ENCODE data around the gene ATXN1. TPM values are rescaled to one million over a fixed set of nuclear protein-coding genes. Genes with fewer than 3 reads are reported as not detected.
A peak's percentile ranks its signal among the peaks of the same experiment; 100 is the strongest.
"Not testable (repeated sequence)": the region's sequence is repeated elsewhere in the genome, so short reads cannot be mapped to it uniquely, and the experiment has no call there.

Gene ATXN1
- total RNA-seq, 2 donors from 2014 or later = 41.0 to 115 TPM

DNA sequence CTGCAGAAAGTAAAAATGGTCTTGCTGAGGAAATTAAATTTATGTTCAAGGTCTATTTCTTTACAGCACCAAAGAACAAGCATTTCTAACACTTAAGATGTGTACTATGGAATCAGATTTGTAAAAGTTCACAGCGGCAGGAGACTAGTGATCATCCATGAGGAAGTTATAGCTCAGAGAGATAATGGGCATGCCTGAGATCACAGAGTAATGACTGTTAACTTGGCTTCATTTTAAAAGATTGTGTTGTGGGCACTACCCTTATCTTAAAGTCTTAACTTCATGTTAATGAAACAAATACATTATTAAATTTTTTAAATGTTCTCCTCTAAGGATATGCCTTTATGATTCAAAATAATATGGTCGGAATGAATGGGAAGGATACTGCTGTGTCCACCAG lies 354.3 kb downstream of the ATXN1 start:
- Mint-ChIP-seq H3K27me3 (no peaks in the 10 kb centered on the region), H3K36me3 (ENCODE audit: low read depth) (peaks cover 40% of the 10 kb centered on the region), H3K27ac (no peak overlapping the region), H3K9me3 (no peaks in the 10 kb centered on the region), H3K4me1 (peaks cover 30% of the 10 kb centered on the region), H3K4me3 (no peak overlapping the region)
- ATAC-seq (replicated peaks) = no peak

DNA sequence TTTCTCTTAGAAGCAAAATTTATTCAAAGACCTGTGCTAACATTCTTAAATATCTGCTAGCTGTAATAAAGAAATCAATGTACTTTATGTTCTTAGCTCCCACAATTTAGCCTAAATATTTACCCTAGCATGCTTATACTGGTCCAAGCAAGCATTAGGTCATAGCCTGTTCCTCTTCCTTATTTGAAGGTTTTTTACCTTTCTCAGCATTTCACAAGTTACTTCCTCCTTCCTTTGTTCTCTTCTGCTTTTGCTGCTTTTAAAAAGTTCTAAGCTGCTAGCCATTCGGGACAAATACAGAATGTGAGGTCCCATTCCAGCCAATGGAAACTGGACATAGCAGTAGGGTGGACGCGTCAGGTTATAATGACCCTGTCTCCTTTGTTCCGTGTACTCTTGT lies 354.7 kb downstream of the ATXN1 start:
- H3K27me3 Mint-ChIP-seq = not testable (repeated sequence)
- peaks cover 29% of the 10 kb centered on the region for H3K4me1 Mint-ChIP-seq

DNA sequence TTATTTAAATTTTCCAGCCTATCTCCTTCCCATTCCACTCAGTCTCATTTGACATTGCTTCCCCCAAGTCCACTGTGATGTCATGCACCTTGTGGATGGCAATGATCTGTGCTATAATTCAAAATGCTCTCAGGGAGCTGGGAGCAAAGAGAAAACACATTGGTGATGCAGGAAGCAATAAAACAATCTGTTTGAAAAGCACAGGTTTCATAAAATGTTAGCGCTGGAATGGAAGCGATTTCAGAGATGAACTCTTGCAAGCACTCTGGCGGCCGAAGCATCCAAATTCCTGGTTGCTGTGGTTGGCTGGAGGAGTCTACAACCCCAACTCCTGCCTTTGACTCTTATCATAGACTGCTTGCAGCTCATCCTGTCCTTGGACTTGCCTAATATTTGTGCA lies 355.9 kb downstream of the ATXN1 start:
- Mint-ChIP-seq H3K36me3 (ENCODE audit: low read depth) (peaks cover 45% of the 10 kb centered on the region), H3K27me3 (no peaks in the 10 kb centered on the region), H3K4me3 (no peak overlapping the region), H3K9me3 (no peaks in the 10 kb centered on the region), H3K4me1 (peaks cover 29% of the 10 kb centered on the region), H3K27ac (no peak overlapping the region)
- no peak for ATAC-seq (replicated peaks)

More for the DNA sequence above, 354.7 kb downstream of the ATXN1 start:
- H3K9me3 Mint-ChIP-seq; ATAC-seq (replicated peaks); H3K4me3 Mint-ChIP-seq; H3K27ac Mint-ChIP-seq: not testable (repeated sequence)
- H3K36me3 Mint-ChIP-seq (ENCODE audit: low read depth) = peaks cover 45% of the 10 kb centered on the region

DNA sequence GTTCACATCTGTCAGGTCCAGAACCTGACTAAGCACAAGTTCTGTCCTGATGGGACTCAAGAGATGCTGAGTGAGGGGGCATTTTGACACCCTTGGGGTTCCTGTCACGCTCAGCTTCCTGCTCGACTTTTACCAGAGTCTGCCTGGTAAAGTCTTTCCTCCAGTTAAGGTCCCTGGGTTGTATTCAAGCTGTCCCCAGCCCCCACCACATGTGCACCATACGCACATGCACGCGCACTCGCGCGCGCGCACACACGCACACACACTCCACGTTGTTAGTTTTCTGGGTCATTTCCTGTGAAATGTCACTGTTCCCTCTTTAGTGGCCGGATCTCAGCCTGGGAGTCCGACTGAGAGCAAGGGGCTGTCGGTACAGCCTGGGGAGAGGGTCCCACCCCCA lies 356.8 kb downstream of the ATXN1 start:
- Mint-ChIP-seq H3K36me3 (ENCODE audit: low read depth) (peaks cover 45% of the 10 kb centered on the region), H3K27ac (peak overlapping the region; percentile 8), H3K27me3 (no peaks in the 10 kb centered on the region), H3K4me1 (peaks cover 25% of the 10 kb centered on the region), H3K4me3 (peak overlapping the region; percentile 44), H3K9me3 (no peaks in the 10 kb centered on the region)
- no peak for ATAC-seq (replicated peaks)

DNA sequence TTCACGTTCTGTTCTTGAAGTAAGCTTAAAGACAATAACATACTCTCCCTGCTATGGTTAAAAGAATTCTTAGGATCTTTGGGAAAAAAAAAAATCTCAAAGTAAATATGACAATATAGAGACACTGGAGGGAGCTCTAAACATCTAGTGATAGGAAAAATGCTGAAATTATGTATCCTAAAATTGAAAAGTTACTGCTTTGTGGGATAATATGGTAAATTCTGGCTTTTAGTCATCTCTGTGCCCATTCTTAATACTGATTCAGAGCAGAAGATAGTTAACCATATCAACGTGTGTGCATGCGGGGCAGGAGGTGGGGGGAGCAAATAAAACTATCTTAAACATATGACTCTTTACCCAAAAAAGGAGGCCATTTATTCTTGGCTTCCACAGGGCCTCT lies 357.4 kb downstream of the ATXN1 start:
- peaks cover 25% of the 10 kb centered on the region for H3K4me1 Mint-ChIP-seq
- no peaks in the 10 kb centered on the region for H3K27me3 Mint-ChIP-seq
- H3K36me3 Mint-ChIP-seq (ENCODE audit: low read depth) = peaks cover 41% of the 10 kb centered on the region
- H3K4me3 Mint-ChIP-seq = peak overlapping the region; percentile 44
- peak overlapping the region; percentile 8 for H3K27ac Mint-ChIP-seq
- no peaks in the 10 kb centered on the region for H3K9me3 Mint-ChIP-seq
- peak; percentile 68 for ATAC-seq (replicated peaks)

DNA sequence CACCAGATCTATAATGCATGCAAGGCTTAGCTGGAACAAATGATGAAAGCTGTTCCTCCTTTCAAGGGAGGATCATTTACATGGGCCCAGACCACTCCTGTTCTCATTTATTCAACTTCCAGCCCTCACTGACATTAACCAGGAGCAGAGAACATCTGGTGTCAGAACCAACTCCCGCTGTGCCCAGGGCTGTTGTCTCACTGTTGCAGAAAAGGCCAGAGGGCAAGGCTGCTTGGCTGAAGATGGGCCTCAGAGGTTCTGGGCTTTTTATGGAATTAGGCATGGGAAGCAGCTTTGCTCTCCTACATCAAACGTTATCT lies 358.7 kb downstream of the ATXN1 start:
- Mint-ChIP-seq H3K4me3 (no peak overlapping the region), H3K9me3 (no peaks in the 10 kb centered on the region), H3K4me1 (peaks cover 33% of the 10 kb centered on the region), H3K36me3 (ENCODE audit: low read depth) (peaks cover 43% of the 10 kb centered on the region), H3K27me3 (no peaks in the 10 kb centered on the region), H3K27ac (peak overlapping the region; percentile 54)
- no peak for ATAC-seq (replicated peaks)

DNA sequence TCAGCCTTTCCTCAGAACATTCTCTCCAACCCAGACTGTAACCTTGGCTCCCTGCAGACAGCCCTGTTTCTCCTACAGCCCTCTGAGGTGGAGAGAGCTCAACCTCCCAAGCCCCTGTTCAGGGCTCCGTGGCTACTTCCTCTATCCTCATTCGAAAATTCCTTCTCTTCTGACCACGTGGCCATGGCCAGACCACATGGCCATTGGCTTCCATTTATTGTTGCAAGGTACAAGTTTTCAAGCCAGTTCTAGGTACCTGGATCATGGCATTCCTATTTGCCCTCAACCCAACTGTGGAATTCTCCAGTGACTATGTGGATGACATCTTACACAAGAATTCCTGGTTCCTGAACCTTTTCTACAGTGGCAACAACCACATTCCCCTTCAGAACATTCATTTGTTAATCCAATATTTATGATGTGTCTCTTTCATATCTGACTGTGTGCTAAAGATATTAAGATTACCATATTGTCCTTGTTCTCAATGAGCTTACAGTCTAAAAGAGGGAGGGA lies 361.0 kb downstream of the ATXN1 start:
- Mint-ChIP-seq H3K9me3 (no peaks in the 10 kb centered on the region), H3K4me1 (peaks cover 34% of the 10 kb centered on the region), H3K27ac (peak overlapping the region; percentile 53), H3K27me3 (no peaks in the 10 kb centered on the region), H3K4me3 (no peak overlapping the region), H3K36me3 (ENCODE audit: low read depth) (peaks cover 42% of the 10 kb centered on the region)
- ATAC-seq (replicated peaks) = no peak

DNA sequence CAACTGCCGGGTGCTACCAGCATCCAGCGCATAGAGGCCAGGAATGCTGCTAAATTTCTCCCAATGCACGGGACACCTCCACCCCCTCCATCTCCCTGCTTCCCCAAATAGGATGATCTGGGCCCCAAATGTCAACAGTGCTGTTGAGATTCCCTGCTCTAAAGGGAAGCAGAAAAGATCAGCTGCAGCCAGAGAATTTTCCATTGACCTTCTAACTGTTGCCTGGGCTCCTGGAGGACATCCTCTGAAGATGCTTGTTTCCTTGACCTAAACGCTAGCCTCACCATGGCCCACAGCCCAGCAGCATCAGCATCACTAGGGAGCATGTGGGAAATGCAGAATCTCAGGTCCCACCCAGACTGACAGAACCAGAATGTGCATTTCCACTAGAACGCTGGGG lies 361.6 kb downstream of the ATXN1 start:
- Mint-ChIP-seq H3K4me1 (peaks cover 30% of the 10 kb centered on the region), H3K27me3 (no peaks in the 10 kb centered on the region), H3K4me3 (no peak overlapping the region), H3K36me3 (ENCODE audit: low read depth) (peaks cover 39% of the 10 kb centered on the region), H3K9me3 (no peaks in the 10 kb centered on the region), H3K27ac (no peak overlapping the region)
- no peak for ATAC-seq (replicated peaks)

DNA sequence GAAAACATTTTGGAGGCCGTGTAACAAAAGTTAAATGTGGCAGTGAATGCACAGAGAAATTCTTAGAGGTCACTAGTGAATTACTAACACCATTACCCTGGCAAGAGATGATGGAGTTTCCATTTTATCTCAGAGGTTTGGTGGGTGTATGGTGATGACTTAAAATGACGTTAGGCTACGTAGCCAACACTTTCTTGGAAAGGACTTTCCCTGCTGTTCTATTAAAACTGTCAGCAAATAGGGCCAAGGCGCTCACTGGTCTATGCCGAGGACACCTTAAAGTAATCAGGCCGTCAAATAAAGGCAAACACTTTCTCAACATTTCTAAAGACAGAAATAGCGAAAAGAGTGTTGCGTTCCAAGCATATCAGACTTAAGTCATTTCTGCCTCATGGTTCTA lies 362.1 kb downstream of the ATXN1 start:
- ATAC-seq (replicated peaks) = no peak
- Mint-ChIP-seq H3K4me3 (no peak overlapping the region), H3K27ac (no peak overlapping the region), H3K27me3 (no peaks in the 10 kb centered on the region), H3K9me3 (no peaks in the 10 kb centered on the region), H3K36me3 (ENCODE audit: low read depth) (peaks cover 39% of the 10 kb centered on the region), H3K4me1 (peaks cover 27% of the 10 kb centered on the region)

DNA sequence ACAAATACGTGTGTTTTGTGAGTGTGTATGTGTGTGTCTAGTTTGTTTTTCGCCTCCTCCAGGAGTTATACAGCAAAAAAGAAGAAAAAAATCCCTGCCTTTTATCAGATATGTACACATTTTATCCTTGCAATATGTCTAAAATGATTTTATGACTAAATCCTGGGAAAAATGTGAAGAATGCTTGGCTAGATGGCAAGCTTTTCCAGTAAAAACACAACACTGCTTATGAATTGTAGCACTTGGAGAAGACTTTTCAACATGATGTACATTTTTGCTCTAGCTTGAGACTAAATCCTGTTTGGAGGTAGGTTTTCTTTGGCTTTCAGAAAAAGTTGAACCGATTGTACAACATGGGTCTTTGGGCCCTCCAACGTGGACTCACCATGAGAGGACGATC lies 362.7 kb downstream of the ATXN1 start:
- H3K27me3 Mint-ChIP-seq = no peaks in the 10 kb centered on the region
- H3K27ac Mint-ChIP-seq = no peak overlapping the region
- H3K36me3 Mint-ChIP-seq (ENCODE audit: low read depth) = peaks cover 35% of the 10 kb centered on the region
- H3K9me3 Mint-ChIP-seq = no peaks in the 10 kb centered on the region
- H3K4me1 Mint-ChIP-seq = peaks cover 23% of the 10 kb centered on the region
- no peak for ATAC-seq (replicated peaks)
- H3K4me3 Mint-ChIP-seq = no peak overlapping the region

DNA sequence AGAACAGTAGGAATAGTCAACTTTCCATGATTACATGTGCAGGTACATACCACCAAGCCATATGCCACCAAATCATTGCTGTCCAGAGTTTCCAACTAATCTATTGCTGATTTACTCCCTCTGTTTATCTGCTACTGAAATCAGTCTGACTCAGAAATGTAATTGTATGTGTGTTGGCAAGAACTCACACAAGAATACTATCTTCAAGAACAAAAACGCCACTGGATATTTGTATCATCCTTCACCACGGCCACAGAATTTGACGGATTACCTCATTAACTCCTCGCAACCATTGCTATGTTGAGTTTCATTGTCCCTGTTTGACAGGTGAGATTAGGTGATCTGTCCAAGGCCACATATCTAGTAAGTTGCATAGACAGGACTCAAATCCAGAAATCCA lies 363.6 kb downstream of the ATXN1 start:
- Mint-ChIP-seq H3K27me3 (no peaks in the 10 kb centered on the region), H3K27ac (peak overlapping the region; percentile 72), H3K4me1 (peaks cover 25% of the 10 kb centered on the region), H3K36me3 (ENCODE audit: low read depth) (peaks cover 26% of the 10 kb centered on the region), H3K4me3 (peak overlapping the region; percentile 36), H3K9me3 (no peaks in the 10 kb centered on the region)
- peak; percentile 49 for ATAC-seq (replicated peaks)

DNA sequence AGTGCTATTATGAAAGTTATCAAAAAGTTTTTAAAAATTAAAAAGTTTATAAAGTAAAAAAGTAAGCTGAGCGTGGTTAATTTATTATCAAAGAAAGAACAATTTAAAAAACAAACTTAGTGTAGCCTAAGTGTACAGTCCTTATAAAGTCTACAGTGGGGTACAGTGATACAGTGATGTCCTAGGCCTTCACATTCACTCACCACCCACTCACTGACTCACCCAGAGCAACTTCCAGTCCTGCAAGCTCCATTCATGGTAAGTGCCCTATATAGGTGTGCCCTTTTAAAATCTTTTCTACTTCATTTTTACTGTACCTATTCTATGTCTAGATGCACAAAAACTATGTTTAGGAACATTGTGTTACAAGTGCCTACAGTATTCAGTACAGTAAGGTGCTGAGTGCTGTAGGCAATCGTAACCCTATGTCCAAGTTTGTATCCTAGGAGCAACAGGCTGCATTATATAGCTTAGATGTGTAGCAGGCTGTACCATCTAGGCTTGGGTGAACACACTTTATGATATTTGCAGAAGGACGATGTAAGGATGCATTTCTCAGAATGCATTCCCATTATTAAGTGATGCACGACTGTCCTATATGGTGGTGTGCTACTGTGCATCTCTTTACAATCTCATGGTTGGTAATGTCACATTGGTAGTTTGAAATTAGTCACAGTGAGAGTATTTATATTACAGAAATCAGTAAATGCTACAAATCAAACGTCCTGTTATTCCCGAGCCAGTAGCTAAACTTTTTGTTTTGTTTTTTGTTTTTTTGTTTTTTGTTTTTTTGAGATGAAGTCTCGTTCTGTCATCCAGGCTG lies 364.6 kb downstream of the ATXN1 start:
- no peaks in the 10 kb centered on the region for H3K27me3 Mint-ChIP-seq
- H3K4me3 Mint-ChIP-seq = peak overlapping the region; percentile 36
- H3K9me3 Mint-ChIP-seq = no peaks in the 10 kb centered on the region
- H3K4me1 Mint-ChIP-seq = peaks cover 19% of the 10 kb centered on the region
- H3K27ac Mint-ChIP-seq = peak overlapping the region; percentile 72
- peaks cover 18% of the 10 kb centered on the region for H3K36me3 Mint-ChIP-seq (ENCODE audit: low read depth)
- peak; percentile 84 for ATAC-seq (replicated peaks)

DNA sequence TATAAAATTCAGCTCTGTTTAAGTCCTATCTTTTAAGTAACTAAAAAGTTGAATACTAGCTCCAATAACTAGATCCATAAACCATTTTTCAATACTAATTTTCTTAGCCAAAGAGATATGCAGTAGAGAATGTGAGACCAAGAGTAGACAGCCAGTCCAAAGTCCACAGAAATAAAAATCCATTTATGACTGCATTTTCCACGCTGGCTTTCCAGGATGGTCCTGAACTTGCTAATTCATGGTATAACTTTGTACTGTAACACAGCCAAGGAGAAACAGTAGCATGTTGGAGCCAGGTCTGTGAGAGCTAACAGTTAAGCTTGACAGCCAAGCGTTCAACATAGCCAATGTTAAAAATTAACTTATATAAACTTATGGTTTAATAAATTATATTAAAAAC lies 366.6 kb downstream of the ATXN1 start:
- no peaks in the 10 kb centered on the region for H3K9me3 Mint-ChIP-seq
- no peak for ATAC-seq (replicated peaks)
- H3K36me3 Mint-ChIP-seq (ENCODE audit: low read depth) = peaks cover 17% of the 10 kb centered on the region
- no peaks in the 10 kb centered on the region for H3K27me3 Mint-ChIP-seq
- H3K27ac Mint-ChIP-seq = no peak overlapping the region
- H3K4me1 Mint-ChIP-seq = peaks cover 17% of the 10 kb centered on the region
- H3K4me3 Mint-ChIP-seq = no peak overlapping the region

DNA sequence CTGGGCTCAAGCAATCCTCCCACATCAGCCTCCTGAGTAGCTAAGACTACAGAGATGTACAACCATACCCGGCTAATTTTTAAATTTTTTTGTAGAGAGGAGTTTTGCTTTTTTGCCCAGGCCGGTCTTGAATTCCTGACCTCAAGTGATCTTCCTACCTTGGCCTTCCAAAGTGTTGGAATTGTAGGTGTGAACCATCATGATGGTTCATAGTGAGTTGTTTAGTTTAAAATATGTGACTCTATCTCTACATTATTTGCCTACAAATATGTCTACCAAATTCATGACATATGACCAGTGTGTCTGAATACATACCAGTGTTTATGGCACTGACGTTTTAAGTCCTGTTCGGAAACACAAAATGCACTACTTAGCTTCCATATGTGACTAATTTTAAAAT lies 367.9 kb downstream of the ATXN1 start:
- Mint-ChIP-seq H3K36me3 (ENCODE audit: low read depth) (peaks cover 19% of the 10 kb centered on the region), H3K4me1 (peaks cover 17% of the 10 kb centered on the region), H3K27ac (no peak overlapping the region), H3K27me3 (no peaks in the 10 kb centered on the region), H3K9me3 (no peaks in the 10 kb centered on the region), H3K4me3 (no peak overlapping the region)
- no peak for ATAC-seq (replicated peaks)

DNA sequence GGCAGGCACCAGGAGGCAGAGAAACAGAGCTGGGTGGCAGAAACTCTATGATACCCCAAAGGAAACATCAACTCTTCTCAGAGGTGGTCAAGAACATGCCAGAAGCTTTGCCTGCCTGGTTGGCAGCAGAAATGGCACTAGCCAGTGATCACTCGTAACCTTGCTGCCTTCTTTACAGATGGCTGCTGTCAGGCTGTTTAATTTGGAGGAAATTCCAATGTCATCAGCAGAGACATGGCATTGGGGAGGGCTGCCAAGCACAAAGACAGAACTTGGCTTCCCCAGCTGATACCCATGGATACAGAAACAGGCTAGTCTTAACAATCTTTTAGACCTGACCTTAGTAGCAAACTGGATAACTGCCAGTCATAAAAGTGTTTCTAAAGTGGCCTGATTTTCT lies 369.2 kb downstream of the ATXN1 start:
- H3K9me3 Mint-ChIP-seq = no peaks in the 10 kb centered on the region
- peaks cover 8% of the 10 kb centered on the region for H3K4me1 Mint-ChIP-seq
- H3K27ac Mint-ChIP-seq = no peak overlapping the region
- peaks cover 18% of the 10 kb centered on the region for H3K36me3 Mint-ChIP-seq (ENCODE audit: low read depth)
- no peak overlapping the region for H3K4me3 Mint-ChIP-seq
- no peaks in the 10 kb centered on the region for H3K27me3 Mint-ChIP-seq
- ATAC-seq (replicated peaks) = no peak
